AG04450 (cell line): ENCODE measurements around the gene DYRK1A. TPM values are rescaled to one million over a fixed set of nuclear protein-coding genes. Genes with fewer than 3 reads are reported as not detected.
A peak's percentile ranks its signal among the peaks of the same experiment; 100 is the strongest.

Experiments
- CTCF ChIA-PET: fragments of 300-600, 350-600 bp; formaldehyde crosslinking; extraction: SDS; loops from one replicate; lab custom pipeline; 2022; ENCODE audit warnings: antibody characterized with exemption, inconsistent platforms; lab: Charles Lee
- POLR2A ChIA-PET: fragments of 350-600 bp; formaldehyde crosslinking; extraction: SDS; loops from one replicate; lab custom pipeline; 2021; ENCODE audit warnings: antibody characterized with exemption, inconsistent platforms; lab: Yijun Ruan, JAX
- DNase-seq: peaks from one replicate; pipeline ENCODE4 v3.0.0-alpha.2; 2011; ENCODE audit warnings: low read depth, low spot score
- H3K27ac ChIP-seq: one replicate; pipeline ENCODE4 v1.5.1; 2012; ENCODE audit warnings: low read depth, low read length, control low read depth
- H3K27me3 ChIP-seq: one replicate; pipeline ENCODE4 v1.6.0; 2012; ENCODE audit warnings: low read length; ENCODE audit not compliant: control insufficient read depth, insufficient read depth
- H3K4me3 ChIP-seq: 2 replicates; pipeline ENCODE4 v1.5.1; 2011; ENCODE audit warnings: mild to moderate bottlenecking, low read depth, low read length, control low read depth
- H3K9me3 ChIP-seq: 2 replicates; pipeline ENCODE4 v1.5.1; 2012; ENCODE audit warnings: low read length; ENCODE audit not compliant: control insufficient read depth, insufficient read depth
- polyA plus RNA-seq: library from polyadenylated mRNA; depleted of rRNA; stranded (reverse); fragments of >200 nt; gene quantifications from 2 replicates; pipeline ENCODE4 v1.2.3, GENCODE V29; 2011
- TF ChIP-seq, protein P1 (sequence below): IDR thresholded peaks from 2 replicates; pipeline ENCODE4 v1.5.1; 2011; ENCODE audit warnings: low read depth, low read length, control low read depth, inconsistent platforms

The DYRK1A gene
- polyA plus RNA-seq, 1 experiment = 33.1 TPM

DNA sequence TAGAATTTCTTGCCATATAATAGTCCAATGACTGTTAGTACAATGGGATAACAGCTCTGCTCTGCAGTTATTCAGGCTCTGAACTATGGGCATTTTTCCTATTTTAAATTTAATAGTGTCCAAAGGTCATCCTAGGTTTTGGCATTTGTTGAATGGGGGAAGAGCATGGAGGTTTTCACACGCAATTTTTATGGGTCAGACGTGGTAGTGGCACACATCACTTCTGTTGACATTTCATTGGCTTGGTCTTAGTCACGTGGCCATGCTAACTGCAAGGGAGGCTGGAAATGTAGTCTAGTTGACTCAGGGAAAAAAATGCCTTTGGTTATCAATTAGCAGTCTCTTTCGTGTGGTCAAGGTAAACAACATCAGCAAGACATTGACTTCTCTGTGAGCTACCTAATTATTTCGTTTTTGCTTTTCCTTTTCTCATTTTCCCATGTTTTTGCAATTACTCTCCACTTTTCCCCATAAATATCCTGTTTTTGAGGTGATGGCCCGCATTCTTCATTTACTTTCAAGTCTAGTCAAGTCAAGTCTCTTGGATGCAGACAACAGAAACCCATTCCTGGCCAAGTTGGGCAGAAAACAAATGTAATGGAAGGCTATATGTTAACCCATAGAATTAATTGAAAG lies 82.8 kb downstream of the DYRK1A start:
- H3K4me3 ChIP-seq = no peak overlapping the region
- no peak overlapping the region for H3K27ac ChIP-seq
- no peaks in the 10 kb centered on the region; the same call in 1 of the 2 replicates for H3K9me3 ChIP-seq
- ChIA-PET CTCF (no interaction called here), POLR2A (no interaction called here)
- TF ChIP-seq, protein P1, sequence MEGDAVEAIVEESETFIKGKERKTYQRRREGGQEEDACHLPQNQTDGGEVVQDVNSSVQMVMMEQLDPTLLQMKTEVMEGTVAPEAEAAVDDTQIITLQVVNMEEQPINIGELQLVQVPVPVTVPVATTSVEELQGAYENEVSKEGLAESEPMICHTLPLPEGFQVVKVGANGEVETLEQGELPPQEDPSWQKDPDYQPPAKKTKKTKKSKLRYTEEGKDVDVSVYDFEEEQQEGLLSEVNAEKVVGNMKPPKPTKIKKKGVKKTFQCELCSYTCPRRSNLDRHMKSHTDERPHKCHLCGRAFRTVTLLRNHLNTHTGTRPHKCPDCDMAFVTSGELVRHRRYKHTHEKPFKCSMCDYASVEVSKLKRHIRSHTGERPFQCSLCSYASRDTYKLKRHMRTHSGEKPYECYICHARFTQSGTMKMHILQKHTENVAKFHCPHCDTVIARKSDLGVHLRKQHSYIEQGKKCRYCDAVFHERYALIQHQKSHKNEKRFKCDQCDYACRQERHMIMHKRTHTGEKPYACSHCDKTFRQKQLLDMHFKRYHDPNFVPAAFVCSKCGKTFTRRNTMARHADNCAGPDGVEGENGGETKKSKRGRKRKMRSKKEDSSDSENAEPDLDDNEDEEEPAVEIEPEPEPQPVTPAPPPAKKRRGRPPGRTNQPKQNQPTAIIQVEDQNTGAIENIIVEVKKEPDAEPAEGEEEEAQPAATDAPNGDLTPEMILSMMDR = no peak
- no peaks in the 10 kb centered on the region for H3K27me3 ChIP-seq
- no peak for DNase-seq

DNA sequence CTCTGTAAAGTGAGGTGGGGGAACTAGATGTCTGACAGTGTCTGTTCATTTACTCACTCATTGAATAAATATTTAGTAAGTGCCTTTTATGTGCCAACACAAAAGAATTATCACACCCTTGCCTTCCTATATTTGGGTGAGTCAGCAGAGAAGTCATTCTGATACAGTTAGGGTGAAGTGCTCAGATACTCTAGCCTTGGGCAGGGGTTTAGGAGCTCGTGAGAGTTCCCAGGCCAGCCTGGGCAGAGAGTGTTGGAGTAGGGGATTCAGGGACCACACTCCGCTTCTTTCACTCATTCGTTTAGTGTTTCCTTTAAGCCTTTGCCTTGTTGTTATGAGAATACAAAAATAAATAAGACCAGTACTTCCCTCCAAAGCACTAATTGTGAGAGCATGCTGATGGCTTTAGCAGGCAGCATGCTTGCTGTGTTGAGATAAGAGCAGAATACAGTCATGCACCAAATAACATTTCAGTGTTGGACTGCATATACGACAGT lies 83.9 kb downstream of the DYRK1A start:
- TF ChIP-seq, protein P1 = no peak
- Histone ChIP-seq H3K27ac (no peak overlapping the region), H3K4me3 (no peak overlapping the region), H3K27me3 (no peaks in the 10 kb centered on the region), H3K9me3 (no peaks in the 10 kb centered on the region; the same call in 1 of the 2 replicates)
- ChIA-PET POLR2A (no interaction called here), CTCF (no interaction called here)
- no peak for DNase-seq

DNA sequence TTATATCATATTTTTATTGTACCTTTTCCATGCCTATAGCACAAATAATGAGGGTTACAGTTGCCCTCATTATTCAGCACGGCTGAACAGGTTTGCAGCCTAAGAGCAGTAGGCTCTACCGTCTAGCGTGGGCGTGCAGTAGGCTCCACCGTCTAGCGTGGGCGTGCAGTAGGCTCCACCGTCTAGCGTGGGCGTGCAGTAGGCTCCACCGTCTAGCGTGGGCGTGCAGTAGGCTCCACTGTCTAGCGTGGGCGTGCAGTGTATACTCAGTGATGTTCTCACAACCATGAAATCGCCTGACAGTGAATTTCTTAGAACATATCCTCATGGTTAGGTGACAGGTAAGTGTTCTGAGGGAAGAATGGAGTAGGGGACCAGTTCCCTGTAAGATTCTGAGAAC lies 84.9 kb downstream of the DYRK1A start:
- CTCF ChIA-PET = interaction anchor here (1.3 kb wide), 1 partner anchor 11 kb away, joined by 4 read pairs; no protein-coding TSS in a partner anchor
- H3K4me3 ChIP-seq = no peak overlapping the region
- no peaks in the 10 kb centered on the region; the same call in 1 of the 2 replicates for H3K9me3 ChIP-seq
- TF ChIP-seq, protein P1 = no peak
- no peak for DNase-seq
- POLR2A ChIA-PET = interaction anchor here (0.6 kb wide), 1 partner anchor 281 kb away, joined by 7 read pairs; no protein-coding TSS in a partner anchor
- no peak overlapping the region for H3K27ac ChIP-seq
- H3K27me3 ChIP-seq = no peaks in the 10 kb centered on the region

DNA sequence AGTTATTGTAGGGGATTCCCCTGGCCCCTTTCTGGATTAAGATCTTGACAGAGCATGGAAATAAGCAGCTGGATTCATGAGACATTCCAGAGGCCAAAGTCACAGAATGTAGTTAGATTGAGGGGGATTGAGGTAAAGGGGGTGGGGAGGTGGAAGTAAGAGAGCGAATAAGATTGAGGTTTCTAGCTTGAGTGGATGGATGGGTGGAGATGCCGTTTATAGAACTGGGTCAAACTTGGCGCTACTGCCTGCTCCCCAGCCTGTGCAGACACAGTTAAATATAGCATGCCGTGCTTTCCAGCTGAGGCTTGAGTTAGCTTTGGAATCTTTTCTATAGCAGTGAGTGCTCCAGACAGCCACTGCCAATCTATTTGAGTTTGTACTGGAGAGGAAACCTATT lies 85.7 kb downstream of the DYRK1A start:
- no peak overlapping the region for H3K4me3 ChIP-seq
- no peaks in the 10 kb centered on the region for H3K27me3 ChIP-seq
- POLR2A ChIA-PET = interaction anchor here (0.6 to 1.2 kb wide), 5 partner anchors 84 to 313 kb away, joined by 3 to 7 read pairs (median 6); partner anchors contain the start of gene DYRK1A
- H3K27ac ChIP-seq = peak overlapping the region; percentile 82
- no peaks in the 10 kb centered on the region; the same call in 1 of the 2 replicates for H3K9me3 ChIP-seq
- CTCF ChIA-PET = interaction anchor here (1.3 kb wide), 1 partner anchor 11 kb away, joined by 4 read pairs; no protein-coding TSS in a partner anchor
- TF ChIP-seq, protein P1 = no peak
- DNase-seq = peak; percentile 84

DNA sequence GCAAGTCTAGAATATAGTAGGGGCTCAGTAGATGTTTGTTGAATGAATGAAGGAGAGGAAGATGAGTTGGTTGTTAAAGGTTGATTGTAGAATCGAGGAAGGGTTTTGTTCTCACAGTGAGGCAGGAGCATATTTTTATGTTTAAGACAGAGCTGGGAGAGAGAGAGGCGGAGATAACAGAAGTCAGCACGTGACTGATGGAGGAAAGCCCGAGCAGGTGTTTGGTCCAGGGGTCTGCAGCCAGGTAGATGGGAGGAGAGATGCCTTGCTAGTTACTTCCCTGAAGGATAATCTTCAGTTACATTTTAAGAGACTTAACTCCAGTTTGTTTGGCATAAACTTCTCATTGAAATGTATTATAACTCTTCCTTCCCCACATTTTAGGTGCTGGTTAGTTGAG lies 86.8 kb downstream of the DYRK1A start:
- Histone ChIP-seq H3K4me3 (no peak overlapping the region), H3K27ac (no peak overlapping the region), H3K27me3 (no peaks in the 10 kb centered on the region), H3K9me3 (no peaks in the 10 kb centered on the region; the same call in 1 of the 2 replicates)
- DNase-seq = no peak
- TF ChIP-seq, protein P1 = no peak
- ChIA-PET CTCF (no interaction called here), POLR2A (no interaction called here)
